Measurements from ENCODE around the gene ATP2C1. TPM values are rescaled to one million over a fixed set of nuclear protein-coding genes. Genes with fewer than 3 reads are reported as not detected.

ATP2C1 gene
- polyA plus RNA-seq, 4 donors: 110 to 182 (median 145) TPM

DNA sequence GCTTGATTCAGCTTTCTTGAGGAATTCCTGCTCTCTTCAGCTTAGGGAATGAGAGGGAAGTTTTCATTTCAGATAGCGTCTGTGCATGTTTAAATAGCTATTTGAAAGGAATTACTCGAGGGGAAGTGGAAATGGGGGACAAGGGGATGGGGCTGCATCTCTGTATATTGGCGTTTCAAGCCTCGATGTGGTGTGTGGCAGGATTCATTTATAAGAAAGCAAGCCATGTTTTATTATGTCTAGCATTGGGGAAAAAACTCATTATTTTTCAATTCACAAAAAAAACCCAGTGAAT lies 1.0 kb downstream of the ATP2C1 start:
- DNase-seq (ENCODE audit: low read depth in 4 of 4, low spot score in 3 of 4): no peak

DNA sequence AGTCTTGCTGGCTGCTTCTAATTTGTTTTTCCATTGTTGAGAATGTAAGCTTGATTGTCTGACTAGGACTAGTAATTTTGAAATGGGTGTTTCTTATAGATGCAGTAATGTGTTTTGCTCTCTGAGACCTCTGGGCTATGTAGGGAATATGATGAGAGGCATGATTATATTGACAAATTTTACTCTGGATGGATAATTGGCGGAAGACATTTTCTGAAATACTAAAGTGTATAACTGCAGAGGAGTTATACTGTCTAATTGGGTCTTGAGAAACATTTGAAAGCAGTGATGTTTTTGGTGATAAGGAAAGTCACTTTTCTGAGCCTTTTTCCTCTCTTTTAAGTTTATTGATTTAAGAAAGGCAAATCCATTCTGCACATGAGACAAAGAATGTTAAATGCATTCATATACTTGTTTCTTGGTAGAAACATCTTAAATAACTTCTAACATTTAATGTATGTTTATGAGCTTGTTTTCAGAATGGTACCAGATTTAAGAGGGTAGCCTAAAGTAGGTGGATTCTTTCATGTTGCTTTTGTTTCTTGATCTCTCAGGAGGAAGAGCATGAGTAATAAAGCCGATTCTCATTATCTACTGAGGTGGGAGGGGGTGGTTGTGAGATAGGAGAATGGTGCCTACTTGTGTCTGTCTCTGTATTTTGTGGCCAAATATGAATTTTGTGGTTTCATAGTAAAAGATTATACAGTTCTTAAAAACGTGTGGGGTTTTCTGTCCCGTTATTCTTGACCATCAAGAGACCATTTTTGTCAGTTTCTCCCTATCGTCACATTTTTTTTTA lies 2.0 kb downstream of the ATP2C1 start:
- DNase-seq (ENCODE audit: low read depth in 4 of 4, low spot score in 3 of 4): no peak

DNA sequence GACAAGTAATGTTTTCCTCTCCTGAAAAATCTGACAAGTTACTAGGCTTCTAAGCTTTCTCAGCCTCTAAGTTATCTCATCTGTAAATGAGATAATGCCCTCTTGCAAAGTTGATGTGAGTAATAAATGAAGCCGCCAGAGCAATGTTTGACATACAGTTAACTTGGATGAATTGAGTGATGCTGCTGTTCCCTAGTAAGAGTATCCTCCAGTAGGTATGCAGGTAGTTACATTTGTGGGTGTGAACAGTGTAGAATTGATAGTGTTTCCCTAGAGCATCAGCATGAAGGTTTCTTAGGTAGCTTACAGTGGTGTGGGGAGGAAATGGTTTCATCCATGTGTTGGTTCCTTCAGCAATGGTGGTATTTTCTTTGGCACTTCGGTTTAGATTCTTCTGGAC lies 3.4 kb downstream of the ATP2C1 start:
- no peak for DNase-seq (ENCODE audit: low read depth in 4 of 4, low spot score in 3 of 4)

DNA sequence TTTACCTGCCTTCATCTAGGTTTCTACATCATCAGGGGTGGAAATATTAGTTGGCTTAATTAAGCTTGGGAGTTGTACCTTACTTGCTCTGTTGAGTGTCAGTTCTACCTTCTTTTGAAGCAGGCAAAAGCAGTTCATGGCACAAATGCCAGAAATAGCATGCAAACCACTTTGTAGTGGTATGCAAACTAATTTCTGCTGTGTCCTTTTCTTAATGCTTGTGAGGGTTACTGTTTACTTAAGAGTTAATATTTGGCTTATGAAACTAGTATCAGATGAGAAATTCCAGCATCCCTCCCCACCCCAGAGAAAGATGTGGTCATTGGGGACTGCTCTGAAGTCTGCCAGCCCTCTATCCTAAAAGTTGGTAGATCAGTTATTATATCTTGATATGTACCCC lies 7.1 kb downstream of the ATP2C1 start:
- no peak for DNase-seq (ENCODE audit: low read depth in 4 of 4, low spot score in 3 of 4)

DNA sequence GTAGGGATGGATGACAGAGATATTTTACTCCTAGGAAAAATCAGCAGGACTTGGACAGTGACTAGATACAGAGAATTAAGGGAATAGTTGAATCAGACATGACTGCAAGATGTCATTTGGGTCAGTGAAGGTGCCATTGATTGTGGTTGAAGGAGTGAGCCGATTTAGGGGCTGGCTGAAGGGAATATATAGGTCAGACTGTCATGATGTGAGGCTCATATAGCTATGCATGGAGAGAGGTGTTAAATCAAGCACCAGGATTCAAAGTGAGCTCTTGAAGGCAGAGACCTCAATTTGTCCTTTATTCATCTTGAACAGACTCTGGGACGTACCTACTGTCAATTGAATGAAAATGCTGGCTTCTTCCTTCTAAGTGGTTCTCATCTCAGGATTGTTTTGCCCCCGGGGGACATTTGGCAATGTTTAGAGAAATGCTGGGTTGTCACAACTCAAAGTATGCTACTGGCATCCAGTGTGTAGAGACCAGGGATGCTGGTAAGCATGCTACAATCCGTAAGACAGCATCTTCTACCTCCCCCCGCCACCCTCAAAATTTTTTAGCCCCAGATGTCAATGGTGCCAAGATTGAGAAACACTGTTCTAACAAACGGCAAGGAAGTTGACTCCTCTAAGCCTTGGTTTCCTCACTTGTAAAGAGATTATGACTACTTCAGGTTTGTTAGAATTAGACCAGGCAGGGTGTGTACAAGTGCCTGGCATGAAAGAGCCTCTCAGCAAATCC lies 7.8 kb downstream of the ATP2C1 start:
- DNase-seq (ENCODE audit: low read depth in 4 of 4, low spot score in 3 of 4): no peak

DNA sequence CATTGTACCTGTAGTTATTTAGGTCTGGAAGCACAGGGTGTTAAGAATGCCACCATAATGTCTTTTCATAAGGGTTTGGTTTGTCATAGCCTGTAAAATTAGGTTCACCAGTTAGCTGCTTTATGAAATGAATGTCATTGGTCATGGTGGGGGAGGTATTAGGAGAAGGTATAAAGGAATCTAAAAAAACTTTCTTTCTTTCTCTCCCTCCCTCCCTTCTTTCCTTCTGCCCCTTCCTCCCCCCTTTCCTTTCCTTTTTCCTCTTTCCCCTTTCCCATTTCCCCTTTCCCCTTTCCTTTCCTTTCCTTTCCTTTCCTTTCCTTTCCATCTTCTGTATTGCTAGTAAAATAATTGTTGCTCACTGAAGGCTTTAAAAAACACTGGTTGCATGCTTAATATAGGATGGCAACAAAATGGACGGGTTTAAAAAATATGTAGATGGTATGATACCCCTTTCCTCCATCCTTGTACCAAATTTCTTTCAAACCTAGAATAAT lies 9.6 kb downstream of the ATP2C1 start:
- no peak for DNase-seq (ENCODE audit: low read depth in 4 of 4, low spot score in 3 of 4)

DNA sequence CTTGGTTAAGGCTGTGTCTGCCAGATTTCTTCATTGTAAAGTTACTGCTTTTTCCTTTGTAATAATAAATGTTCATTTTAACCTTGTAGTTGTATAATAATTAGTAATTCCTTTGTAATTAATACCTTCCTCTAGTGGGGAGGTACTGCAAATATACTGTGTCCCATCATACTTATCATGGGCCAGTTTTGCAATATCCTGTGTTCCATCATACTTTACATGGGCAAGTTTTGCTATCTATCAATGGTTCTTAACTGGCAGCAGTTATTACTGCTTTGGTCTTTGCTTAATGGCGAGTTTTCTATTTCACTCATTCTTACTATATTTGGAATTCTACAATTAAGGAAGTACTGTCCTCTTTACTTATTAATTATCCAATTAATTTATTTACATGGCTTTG lies 10.6 kb downstream of the ATP2C1 start:
- no peak for DNase-seq (ENCODE audit: low read depth in 4 of 4, low spot score in 3 of 4)

DNA sequence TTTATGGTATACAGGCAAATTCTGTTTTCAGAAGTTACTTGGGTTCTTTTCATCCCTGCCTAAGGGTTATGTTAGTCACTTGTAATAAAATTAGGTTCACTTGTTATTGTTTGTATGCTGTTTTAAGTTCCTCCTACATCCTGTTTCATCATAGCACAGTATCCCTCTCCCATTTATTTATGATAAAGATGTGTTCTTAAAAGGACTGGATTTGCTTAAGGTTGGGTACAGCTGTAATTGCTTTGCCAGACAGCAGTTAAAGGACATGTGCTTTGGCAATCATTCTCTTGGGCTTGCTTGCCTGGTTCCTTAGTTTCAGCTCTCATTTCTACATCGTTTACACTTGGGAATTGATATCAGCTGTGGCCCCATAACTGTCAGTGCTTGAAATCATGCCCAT lies 11.7 kb downstream of the ATP2C1 start:
- no peak for DNase-seq (ENCODE audit: low read depth in 4 of 4, low spot score in 3 of 4)

DNA sequence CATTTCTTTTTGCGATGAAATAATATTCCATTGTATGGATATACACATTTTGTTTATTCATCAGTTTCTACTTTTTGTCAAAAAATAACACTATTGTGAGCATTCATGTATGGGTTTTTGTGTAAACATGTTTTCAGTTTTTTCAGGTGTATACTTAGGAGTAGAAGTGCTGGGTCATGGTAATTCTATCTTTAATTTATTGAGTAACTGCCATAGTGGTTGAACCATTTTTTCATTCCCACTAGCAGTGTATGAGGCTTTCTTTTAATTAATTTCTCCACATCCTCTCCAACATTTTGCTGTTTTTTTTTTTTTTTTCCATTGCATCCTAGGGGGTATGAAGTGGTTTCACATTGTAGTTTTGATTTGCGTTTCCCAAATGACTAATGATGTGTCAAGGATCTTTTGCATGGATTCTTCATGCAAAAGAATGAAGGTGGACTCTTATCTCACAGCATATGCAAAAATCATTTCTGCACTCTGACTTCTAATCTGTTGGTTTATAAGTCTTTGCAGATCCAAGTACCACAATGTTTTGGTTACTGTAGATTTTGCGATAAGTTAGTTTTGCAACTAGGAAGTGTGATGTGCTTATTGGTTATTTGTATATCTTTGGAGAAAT lies 12.6 kb downstream of the ATP2C1 start:
- DNase-seq (ENCODE audit: low read depth in 4 of 4, low spot score in 3 of 4): no peak

DNA sequence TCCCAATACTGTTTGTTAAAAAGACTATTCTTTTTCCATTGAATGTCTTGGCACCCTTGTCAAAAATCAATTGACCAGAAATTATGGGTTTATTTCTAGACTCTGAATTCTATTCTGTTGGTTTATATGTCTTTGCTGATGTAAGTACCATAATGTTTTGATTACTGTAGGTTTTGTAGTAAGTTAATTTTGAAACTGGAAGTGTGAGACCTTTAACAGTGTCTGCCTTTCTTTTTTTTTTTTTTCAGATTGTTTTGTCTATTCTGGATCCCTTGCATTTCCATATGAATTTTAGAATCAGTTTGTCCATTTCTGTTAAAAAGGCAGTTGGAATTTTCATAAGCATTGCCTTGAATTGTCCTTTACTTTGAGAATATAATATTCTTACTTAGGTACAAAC lies 13.6 kb downstream of the ATP2C1 start:
- no peak for DNase-seq (ENCODE audit: low read depth in 4 of 4, low spot score in 3 of 4)

DNA sequence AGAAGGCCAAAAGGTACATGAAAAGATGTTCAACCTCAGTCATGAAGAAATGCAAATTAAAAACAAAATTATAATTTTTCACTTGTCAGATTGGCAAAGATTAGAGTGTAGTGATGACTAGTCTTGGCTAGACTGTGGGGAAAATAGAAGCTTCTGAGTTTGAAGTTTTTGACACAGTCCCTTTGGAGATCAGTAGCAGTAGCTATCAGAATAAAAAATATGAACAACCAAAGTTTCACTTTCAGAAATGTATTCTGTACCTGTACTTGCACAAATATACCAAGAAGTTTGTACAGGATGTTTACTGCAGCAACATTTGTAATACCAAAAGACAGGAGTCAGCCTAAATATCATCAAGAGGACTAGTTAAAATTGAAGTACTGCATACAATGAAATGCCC lies 14.1 kb downstream of the ATP2C1 start:
- DNase-seq (ENCODE audit: low read depth in 4 of 4, low spot score in 3 of 4): no peak

DNA sequence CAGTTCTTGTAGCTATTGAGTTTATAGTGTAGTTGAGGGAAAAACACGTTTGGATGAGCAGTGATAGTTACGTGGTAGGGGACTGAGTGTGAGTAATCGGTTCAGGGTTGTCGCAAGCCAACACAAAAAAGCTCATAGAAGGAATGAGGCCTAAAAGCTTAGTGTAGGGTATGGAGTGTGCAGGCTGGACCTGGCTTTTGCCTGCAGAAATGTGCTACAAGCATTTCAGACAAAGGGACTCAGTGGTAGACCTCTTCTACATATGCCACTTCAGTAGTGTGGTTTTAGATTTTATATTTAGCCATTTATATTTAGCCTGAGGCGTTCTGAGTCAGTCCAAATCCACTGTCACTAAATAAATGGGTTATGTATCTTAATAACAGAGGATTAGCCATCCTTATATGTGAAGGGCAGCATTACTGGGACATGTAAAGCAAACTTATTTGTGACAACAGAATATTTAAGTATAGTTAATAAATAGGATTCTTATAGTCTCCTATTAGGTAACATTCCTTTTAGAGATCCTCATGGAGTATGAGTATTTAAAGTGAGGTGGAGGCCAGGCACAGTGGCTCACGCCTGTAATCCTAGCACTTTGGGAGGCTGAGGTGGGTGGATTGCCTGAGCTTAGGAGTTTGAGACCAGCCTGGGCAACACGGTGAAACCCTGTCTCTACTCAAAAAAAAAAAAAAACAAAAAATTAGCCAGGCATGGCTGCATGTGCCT lies 21.8 kb downstream of the ATP2C1 start:
- DNase-seq (ENCODE audit: low read depth in 4 of 4, low spot score in 3 of 4): no peak

DNA sequence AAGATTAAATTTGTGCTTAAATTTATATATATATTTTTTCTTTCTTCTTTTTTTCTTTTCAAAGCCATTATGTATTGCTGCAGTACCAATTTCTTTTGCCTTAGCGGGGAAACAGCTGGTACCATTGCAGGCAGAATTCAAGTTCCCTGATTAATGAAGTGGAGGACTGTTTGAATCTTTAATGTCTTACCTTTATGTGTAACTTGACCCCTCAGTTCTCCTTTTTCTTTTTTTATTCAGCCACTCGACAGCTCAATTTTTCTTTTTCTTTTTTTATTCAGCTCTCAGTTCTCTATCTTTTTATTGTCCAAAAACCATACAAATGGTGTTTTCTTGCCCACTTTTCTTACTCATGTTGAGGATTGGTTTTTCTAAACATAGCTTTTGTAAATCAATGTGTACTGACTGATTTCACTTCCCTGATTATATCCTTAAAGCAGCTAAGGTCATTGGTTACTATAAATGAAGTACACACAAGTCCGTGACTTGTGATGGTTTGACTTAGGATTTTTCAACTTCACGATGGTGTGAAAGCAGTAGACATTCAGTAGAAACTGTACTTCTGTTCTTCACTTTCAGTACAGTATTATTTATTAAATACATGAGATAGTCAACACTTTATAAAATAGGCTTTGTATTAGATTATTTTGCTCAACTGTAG lies 22.8 kb downstream of the ATP2C1 start:
- DNase-seq (ENCODE audit: low read depth in 4 of 4, low spot score in 3 of 4): no peak

DNA sequence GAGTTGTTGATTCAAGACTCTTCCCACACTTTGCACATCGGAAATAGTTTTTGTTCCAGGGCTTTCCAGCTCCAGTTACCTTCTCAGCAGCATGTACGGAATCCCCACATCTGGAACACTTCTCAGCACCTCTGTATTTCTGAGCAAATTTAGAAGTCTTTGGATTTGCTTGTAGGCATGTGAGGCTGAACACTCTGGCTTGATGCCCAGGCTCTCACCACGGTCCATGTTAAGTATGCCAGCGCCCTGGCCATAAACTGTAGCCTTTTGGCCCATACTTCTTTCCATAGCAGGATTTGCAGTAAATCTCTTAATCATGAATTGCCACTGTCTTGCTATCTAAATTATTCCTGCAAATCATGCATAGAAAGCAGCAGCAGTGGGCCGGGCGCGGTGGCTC lies 24.4 kb downstream of the ATP2C1 start:
- DNase-seq (ENCODE audit: low read depth in 4 of 4, low spot score in 3 of 4): no peak

DNA sequence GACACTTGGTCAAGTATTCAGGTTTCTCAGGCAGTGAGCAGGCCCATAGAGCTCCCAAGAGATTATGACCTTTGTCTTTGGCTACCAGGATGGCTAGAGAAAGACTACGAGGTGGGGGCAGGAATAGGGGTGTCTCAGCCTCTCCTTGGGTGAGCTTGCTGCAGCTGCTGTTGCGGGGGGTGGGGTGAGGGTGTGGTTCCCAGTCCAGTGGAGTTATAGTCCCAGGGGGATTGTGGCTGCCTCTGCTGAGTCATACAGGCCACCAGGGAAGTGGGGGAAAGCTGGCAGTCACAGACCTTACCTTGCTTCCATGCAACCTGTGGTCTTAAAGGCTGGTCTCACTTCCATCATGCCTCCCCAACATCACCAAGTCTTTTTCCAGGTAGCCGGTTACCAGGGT lies 31.7 kb downstream of the ATP2C1 start:
- no peak for DNase-seq (ENCODE audit: low read depth in 4 of 4, low spot score in 3 of 4)

DNA sequence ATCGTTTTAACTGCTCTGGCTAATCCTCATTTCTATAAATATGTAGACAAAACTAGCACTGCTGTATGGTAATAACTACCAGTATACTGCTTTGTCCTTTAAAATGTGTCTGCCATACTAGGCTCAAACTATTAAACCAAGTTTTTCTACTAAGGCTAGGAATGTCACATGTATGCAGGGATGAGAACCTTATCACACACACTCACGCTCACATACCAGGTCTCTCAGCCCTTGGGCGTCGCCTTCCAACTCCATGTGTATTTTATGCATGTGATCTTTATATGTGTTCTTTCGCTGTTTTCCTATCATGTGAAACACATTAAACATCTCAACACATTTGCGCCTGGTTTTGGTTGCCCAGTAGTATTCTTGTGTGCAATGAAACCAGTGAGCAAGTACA lies 32.6 kb downstream of the ATP2C1 start:
- DNase-seq (ENCODE audit: low read depth in 4 of 4, low spot score in 3 of 4): no peak

DNA sequence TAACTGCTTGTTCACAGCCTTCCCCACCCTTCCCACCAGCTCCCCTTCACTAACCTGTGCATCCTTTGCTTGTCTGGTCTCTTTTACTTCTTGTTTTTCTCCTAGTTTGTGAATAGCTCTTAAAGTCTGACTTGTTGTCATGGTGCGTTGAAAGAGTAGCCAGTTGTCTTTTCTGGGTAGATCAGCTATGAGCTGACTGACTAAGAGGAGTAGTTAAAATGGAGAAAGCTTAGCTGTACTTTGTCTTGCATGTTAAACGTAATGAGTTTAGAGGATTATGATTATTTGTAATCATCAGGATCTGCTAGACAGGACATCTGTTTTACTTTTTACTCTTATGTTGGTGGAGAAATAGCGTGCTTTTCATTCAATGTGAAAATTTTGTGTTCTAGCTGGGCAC lies 35.9 kb downstream of the ATP2C1 start:
- DNase-seq (ENCODE audit: low read depth in 4 of 4, low spot score in 3 of 4): no peak

DNA sequence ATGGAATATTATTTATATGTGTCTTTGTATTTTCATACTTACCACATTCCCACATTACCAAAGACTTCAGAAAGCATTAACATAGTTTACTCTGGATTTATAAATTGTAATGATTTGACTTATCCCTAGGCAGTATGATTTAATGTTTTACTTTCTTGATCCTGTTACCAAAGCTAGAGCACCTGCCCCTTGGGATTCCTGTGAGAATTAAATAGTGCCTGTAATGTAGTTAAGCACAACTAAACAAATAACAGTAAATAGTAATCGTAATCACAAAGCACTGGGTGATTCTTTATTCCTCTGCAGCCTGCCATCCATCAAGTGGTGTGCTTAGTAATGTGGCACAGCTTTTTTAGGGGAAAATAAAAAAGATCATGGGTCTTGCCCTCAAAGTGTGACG lies 39.1 kb downstream of the ATP2C1 start:
- DNase-seq (ENCODE audit: low read depth in 4 of 4, low spot score in 3 of 4): no peak

DNA sequence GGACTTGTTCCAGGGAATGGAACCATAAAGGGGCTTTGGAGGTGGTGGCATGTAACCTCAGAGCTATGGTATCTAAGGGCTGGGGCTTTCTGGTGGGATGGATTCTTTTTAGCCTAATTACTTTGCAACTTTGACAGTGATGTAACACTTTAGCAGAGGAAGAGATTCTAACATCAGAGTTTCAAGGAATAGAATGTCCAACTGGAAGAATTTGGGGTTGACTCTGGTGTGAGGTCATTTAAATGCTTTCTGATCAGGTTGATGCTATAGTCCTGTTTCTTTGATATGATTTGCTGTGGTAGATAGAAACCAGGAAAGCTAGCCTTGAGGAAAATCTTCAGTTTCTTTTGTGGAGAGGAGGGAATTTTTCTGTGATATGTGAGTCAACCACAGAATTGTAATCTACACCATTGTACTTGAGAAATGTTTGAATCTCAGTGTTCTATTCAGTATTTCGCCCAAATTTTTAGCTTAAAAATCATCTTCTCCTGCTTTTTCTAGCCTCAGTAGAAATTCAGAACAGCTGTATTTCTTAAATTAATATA lies 40.0 kb downstream of the ATP2C1 start:
- no peak for DNase-seq (ENCODE audit: low read depth in 4 of 4, low spot score in 3 of 4)

DNA sequence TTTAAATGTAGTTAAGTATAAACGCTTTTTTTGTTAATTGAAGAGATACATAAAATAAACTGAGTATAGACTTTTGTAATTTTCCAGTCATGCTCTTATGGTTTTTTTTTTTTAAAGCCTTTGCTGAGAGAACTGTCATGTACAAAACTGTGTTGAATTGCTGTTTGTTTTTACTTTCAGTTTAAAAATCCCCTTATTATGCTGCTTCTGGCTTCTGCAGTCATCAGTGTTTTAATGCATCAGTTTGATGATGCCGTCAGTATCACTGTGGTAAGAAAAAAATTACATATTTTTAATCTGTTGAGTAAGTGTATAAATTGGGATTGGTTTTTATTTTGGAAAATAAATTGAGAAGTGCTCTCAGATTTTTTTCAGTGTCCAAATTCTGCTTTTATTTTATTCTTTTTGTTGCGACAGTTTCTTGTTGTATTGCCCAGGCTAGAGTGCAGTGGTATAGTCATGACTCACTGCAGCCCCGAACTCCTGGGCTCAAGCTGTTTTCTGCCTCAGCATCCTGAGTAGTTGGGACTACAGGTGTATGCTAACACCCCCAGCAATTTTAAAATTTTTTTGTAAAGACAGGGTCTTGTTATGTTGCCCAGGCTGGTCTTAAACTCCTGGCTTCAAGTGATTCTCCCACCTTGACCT lies 40.7 kb downstream of the ATP2C1 start:
- DNase-seq (ENCODE audit: low read depth in 4 of 4, low spot score in 3 of 4): no peak

Data from left renal pelvis (tissue), 4 donors.